Gastrocnemius medialis (tissue), 4 donors: Measurements from ENCODE around the gene COMMD3. TPM values are rescaled to one million over a fixed set of nuclear protein-coding genes. Genes with fewer than 3 reads are reported as not detected.

Experiments
- ATAC-seq, 2 donors: fragments of 150-250 bp; one replicate each; pipeline ENCODE4 v1.9.1; 2016
- DNase-seq, 2 donors: peaks; one replicate each; pipeline ENCODE4 v3.0.0-alpha.2; 2019
- H3K27ac ChIP-seq, 4 donors: fragments of 200-600 bp; sonication (generic); 1 replicate in 1 of 4; 2 replicates in 3 of 4; pipeline ENCODE4 v1.5.1; 2016 to 2018; ENCODE audit warnings: mild to moderate bottlenecking in 2 of 4, moderate library complexity in 1 of 4
- H3K27me3 ChIP-seq, 3 donors: fragments of 200-600 bp; sonication (generic) in 2 of 3; 1 replicate in 1 of 3; 2 replicates in 2 of 3; pipeline versions ENCODE4 v1.5.1 to v1.6.0; 2016 to 2019; ENCODE audit warnings: mild to moderate bottlenecking in 1 of 3, moderate library complexity in 1 of 3
- H3K36me3 ChIP-seq, 2 donors: fragments of 200-600 bp; sonication (generic) in 1 of 2; one replicate each; pipeline ENCODE4 v1.5.1; 2017 to 2018
- H3K4me1 ChIP-seq, 2 donors: fragments of 200-600 bp; sonication (generic) in 1 of 2; one replicate each; pipeline ENCODE4 v1.5.1; 2016 to 2017; ENCODE audit warnings: mild to moderate bottlenecking in 2 of 2
- H3K4me3 ChIP-seq, 4 donors: fragments of 200-600 bp; sonication (generic) in 3 of 4; 1 replicate in 1 of 4; 2 replicates in 3 of 4; pipeline ENCODE4 v1.5.1; 2016 to 2019; ENCODE audit warnings: mild to moderate bottlenecking in 2 of 4
- H3K9me3 ChIP-seq, 3 donors: fragments of 200-600 bp; sonication (generic) in 2 of 3; 1 replicate in 1 of 3; 2 replicates in 2 of 3; pipeline ENCODE4 v1.5.1; 2016 to 2019
- CTCF ChIP-seq, 5 experiments: fragments of 450-650 bp in 3 of 5; fragments of 200-600 bp in 2 of 5; sonication (generic) in 2 of 5; IDR thresholded peaks in 4 of 5; conservative IDR thresholded peaks in 1 of 5; 1 replicate in 4 of 5; 2 replicates in 1 of 5; pipeline ENCODE4 v1.5.1; 2016 to 2019; ENCODE audit warnings: antibody characterized with exemption in 5 of 5, mild to moderate bottlenecking in 3 of 5, moderate library complexity in 3 of 5
- POLR2A ChIP-seq, 2 donors: fragments of 450-650 bp; IDR thresholded peaks; one replicate each; pipeline ENCODE4 v1.6.1; 2017; ENCODE audit warnings: antibody characterized with exemption in 2 of 2, mild to moderate bottlenecking in 2 of 2, moderate library complexity in 2 of 2
- in situ Hi-C, 4 donors: fragments of 200-750 bp; cut with MboI; loops; one replicate each; pipeline versions ENCODE4 v1.15.0 to v1.8.0; 2017; ENCODE audit warnings: low sequenced_read_pairs in 4 of 4
- intact Hi-C: fragments of 100-400 bp; cut with DNase I; formaldehyde crosslinking; loops from one replicate; pipeline ENCODE4 v1.15.1; 2023; ENCODE audit warnings: low total_unique reads
- total RNA-seq, 4 donors: library from RNA; depleted of rRNA; stranded (reverse); fragments of >200 nt; gene quantifications; one replicate each; pipeline versions ENCODE4 v1.1.0 to v1.2.3, GENCODE V29; 2016

COMMD3 gene
- total RNA-seq, 4 donors from 2014 or later = 26.8 to 50.9 (median 37.9) TPM

GRCh38 chr10:22344249-22344648 lies 28.1 kb downstream of the COMMD3 start:
- in situ Hi-C loops (no loop called here), intact Hi-C loops (loop anchor here (5.0 kb wide), 1 partner anchor 112 kb away; no protein-coding TSS in a partner anchor)
- DNase-seq (no peak), ATAC-seq (no peak)
- TF ChIP-seq CTCF (IDR thresholded peaks at IDR 0.05 in 4 of 5, conservative IDR thresholded peaks at IDR 0.05 in 1 of 5) (no peak), POLR2A (IDR thresholded peaks at IDR 0.05) (no peak)
- Histone ChIP-seq H3K9me3 (no peaks in the 10 kb centered on the region), H3K4me3 (no peak overlapping the region), H3K27me3 (peaks cover 60 to 67% (median 66%) of the 10 kb centered on the region in 3 donors), H3K4me1 (peaks cover 4 to 15% of the 10 kb centered on the region in 2 donors), H3K36me3 (no peaks in the 10 kb centered on the region), H3K27ac (no peak overlapping the region)

- Histone ChIP-seq H3K4me1 (peaks cover 2 to 10% of the 10 kb centered on the region in 2 donors), H3K27me3 (peaks cover 54 to 61% (median 60%) of the 10 kb centered on the region in 3 donors), H3K4me3 (peak overlapping the region in 2 of 4 donors; percentile 24 to 45), H3K27ac (no peak overlapping the region), H3K36me3 (no peaks in the 10 kb centered on the region), H3K9me3 (no peaks in the 10 kb centered on the region)
- in situ Hi-C loops (no loop called here), intact Hi-C loops (loop anchor here (5.0 kb wide), 1 partner anchor 113 kb away; no protein-coding TSS in a partner anchor)
- TF ChIP-seq POLR2A (IDR thresholded peaks at IDR 0.05) = no peak
- TF ChIP-seq CTCF (IDR thresholded peaks at IDR 0.05 in 4 of 5, conservative IDR thresholded peaks at IDR 0.05 in 1 of 5) = no peak
- DNase-seq (no peak), ATAC-seq (no peak)
Measured at GRCh38 chr10:22344781-22345300, 28.7 kb downstream of the COMMD3 start.

- TF ChIP-seq CTCF (IDR thresholded peaks at IDR 0.05 in 4 of 5, conservative IDR thresholded peaks at IDR 0.05 in 1 of 5) = no peak
- TF ChIP-seq POLR2A (IDR thresholded peaks at IDR 0.05) = no peak
- H3K36me3 ChIP-seq = no peaks in the 10 kb centered on the region
- no peaks in the 10 kb centered on the region for H3K9me3 ChIP-seq
- H3K27me3 ChIP-seq = peaks cover 52 to 60% (median 59%) of the 10 kb centered on the region in 3 donors
- ATAC-seq (no peak), DNase-seq (no peak)
- H3K4me3 ChIP-seq = peak within 1 kb of the TSS in 2 of 4 donors; percentile 24 to 45
- H3K27ac ChIP-seq = no peak within 1 kb of the TSS
- in situ Hi-C loops = no loop called here
- H3K4me1 ChIP-seq = peaks cover 0 to 7% of the 10 kb centered on the region in 2 donors
- intact Hi-C loops = no loop called here
Measured at GRCh38 chr10:22345301-22346095, 29.3 kb downstream of the COMMD3 start, which contains the start of gene SPAG6. Gene SPAG6, plus strand, starts transcription at chr10:22345496. Its CDS starts 116 bp downstream, at chr10:22345612.

- intact Hi-C loops = no loop called here
- no peaks in the 10 kb centered on the region for H3K36me3 ChIP-seq
Measured at GRCh38 chr10:22346096-22346661, 30.0 kb downstream of the COMMD3 start.

More at GRCh38 chr10:22346096-22346661, 30.0 kb downstream of the COMMD3 start:
- in situ Hi-C loops = no loop called here
- no peak for ATAC-seq
- DNase-seq = no peak
- no peak for TF ChIP-seq CTCF (IDR thresholded peaks at IDR 0.05 in 4 of 5, conservative IDR thresholded peaks at IDR 0.05 in 1 of 5)
- TF ChIP-seq POLR2A (IDR thresholded peaks at IDR 0.05) = no peak
- Histone ChIP-seq H3K27ac (no peak overlapping the region), H3K27me3 (peaks cover 50 to 59% (median 57%) of the 10 kb centered on the region in 3 donors), H3K4me1 (peaks cover 0 to 6% of the 10 kb centered on the region in 2 donors), H3K9me3 (no peaks in the 10 kb centered on the region), H3K4me3 (no peak overlapping the region)
